ENCODE results near the gene COL6A2. TPM values are rescaled to one million over a fixed set of nuclear protein-coding genes. Genes with fewer than 3 reads are reported as not detected.

The COL6A2 gene
- polyA plus RNA-seq, 1 of the 3 experiments (the other 2 are of a cell fraction), result 108 TPM

GRCh38 chr21:46151989-46152926 is 54.3 kb downstream of the COL6A2 start:
- Histone ChIP-seq H2AFZ (ENCODE audit: low read depth) (no peak overlapping the region), H3K27ac (ENCODE audit: low read depth in 2 of 2, low read length in 1 of 2) (no peak overlapping the region), H3F3A (replicated peaks; ENCODE audit: insufficient read depth) (no peaks in the 10 kb centered on the region), H3K9me3 (no peaks in the 10 kb centered on the region), H3K36me3 (replicated peaks in 1 of 2; ENCODE audit: control insufficient read depth in 1 of 2, insufficient read depth in 2 of 2, low read length in 1 of 2) (no peaks in the 10 kb centered on the region), H3K9me2 (no peaks in the 10 kb centered on the region), H3K9ac (no peak overlapping the region), H3K4me1 (ENCODE audit: control insufficient read depth in 1 of 2, insufficient read depth in 2 of 2, low read depth in 1 of 2, low read length in 1 of 2) (peaks cover 0 to 4% of the 10 kb centered on the region in 2 experiments; a peak in 2 of 4 replicates), H4K20me1 (ENCODE audit: insufficient read depth) (no peaks in the 10 kb centered on the region), H3K4me2 (no peak overlapping the region), H3K27me3 (ENCODE audit: insufficient read depth) (no peaks in the 10 kb centered on the region), H3K79me2 (ENCODE audit: insufficient read depth) (no peaks in the 10 kb centered on the region), H3K4me3 (ENCODE audit: low read depth in 2 of 2, low read length in 1 of 2) (no peak overlapping the region)
- CTCF ChIA-PET, result interaction anchor here (0.8 to 1.8 kb wide), 19 partner anchors 8 to 223 kb away, joined by 3 to 15 read pairs (median 4); partner anchors contain the start of gene MCM3AP
- no peak for DNase-seq
- TF ChIP-seq TCF12 (IDR thresholded peaks at IDR 0.05), result no peak
- no peak for TF ChIP-seq MEF2A (IDR thresholded peaks at IDR 0.05; ENCODE audit: borderline replicate concordance, low read depth)
- no peak for TF ChIP-seq PBX3 (IDR thresholded peaks at IDR 0.05)
- no peak for TF ChIP-seq ELF1 (IDR thresholded peaks at IDR 0.05)
- TF ChIP-seq EP300 (IDR thresholded peaks at IDR 0.05; ENCODE audit: borderline replicate concordance in 1 of 2, low read depth in 1 of 2, low read length in 1 of 2), result no peak
- no peak for TF ChIP-seq USF2 (IDR thresholded peaks at IDR 0.05; ENCODE audit: borderline replicate concordance, low read depth, low read length)
- POLR2A ChIA-PET, result interaction anchor here (0.5 to 1.5 kb wide), 2 partner anchors 9 to 106 kb away, joined by 3 read pairs; no protein-coding TSS in a partner anchor
- WGBS (ENCODE audit: low lambda C conversion rate), result 90% methylated on average over 33 of the region's 45 CpGs

GRCh38 chr21:46152927-46153246 is 55.0 kb downstream of the COL6A2 start:
- no peak overlapping the region for H3K27ac ChIP-seq (ENCODE audit: low read depth in 2 of 2, low read length in 1 of 2)
- no peaks in the 10 kb centered on the region for H3F3A ChIP-seq (replicated peaks; ENCODE audit: insufficient read depth)
- no peaks in the 10 kb centered on the region for H3K27me3 ChIP-seq (ENCODE audit: insufficient read depth)
- no peak for DNase-seq
- no peak overlapping the region for H3K9ac ChIP-seq
- no peaks in the 10 kb centered on the region for H3K79me2 ChIP-seq (ENCODE audit: insufficient read depth)
- no peak overlapping the region for H2AFZ ChIP-seq (ENCODE audit: low read depth)
- no peaks in the 10 kb centered on the region for H3K36me3 ChIP-seq (replicated peaks in 1 of 2; ENCODE audit: control insufficient read depth in 1 of 2, insufficient read depth in 2 of 2, low read length in 1 of 2)
- TF ChIP-seq RCOR1 (IDR thresholded peaks at IDR 0.05; ENCODE audit: low read length) (no peak), TEAD4 (IDR thresholded peaks at IDR 0.05; ENCODE audit: borderline replicate concordance, insufficient read depth) (no peak), NRF1 (IDR thresholded peaks at IDR 0.05; ENCODE audit: low read depth, low read length) (no peak), MXI1 (IDR thresholded peaks at IDR 0.05; ENCODE audit: low read depth, low read length) (no peak), EP300 (IDR thresholded peaks at IDR 0.05; ENCODE audit: borderline replicate concordance in 1 of 2, low read depth in 1 of 2, low read length in 1 of 2) (no peak), EZH2phosphoT487 (IDR thresholded peaks at IDR 0.05; ENCODE audit: borderline replicate concordance, low read depth) (no peak), RXRA (IDR thresholded peaks at IDR 0.05; ENCODE audit: borderline replicate concordance, low read depth) (no peak), IRF3 (IDR thresholded peaks at IDR 0.05; ENCODE audit: low read depth, low read length) (no peak), ELF1 (IDR thresholded peaks at IDR 0.05) (no peak), RFX5 (IDR thresholded peaks at IDR 0.05; ENCODE audit: low read length) (no peak), YY1 (IDR thresholded peaks at IDR 0.05; ENCODE audit: low read depth) (no peak), FOXJ3 (CRISPR knock-in tag; IDR thresholded peaks at IDR 0.05) (no peak), SMC3 (IDR thresholded peaks at IDR 0.05; ENCODE audit: low read depth, low read length) (no peak), RAD21 (IDR thresholded peaks at IDR 0.05; ENCODE audit: low read length) (no peak), USF1 (IDR thresholded peaks at IDR 0.05; ENCODE audit: borderline replicate concordance, low read depth) (no peak)
- ChIA-PET CTCF (interaction anchor here (0.8 to 1.9 kb wide), 22 partner anchors 9 to 487 kb away, joined by 3 to 15 read pairs (median 4); partner anchors contain the start of gene MCM3AP), POLR2A (interaction anchor here (0.5 to 1.5 kb wide), 2 partner anchors 10 to 106 kb away, joined by 3 read pairs; no protein-coding TSS in a partner anchor)
- 30% methylated on average over 2 of the region's 18 CpGs for whole genome bisulfite sequencing (ENCODE audit: low lambda C conversion rate)
- no peak overlapping the region; a peak in 1 of 4 replicates for H3K4me3 ChIP-seq (ENCODE audit: low read depth in 2 of 2, low read length in 1 of 2)
- no peaks in the 10 kb centered on the region for H3K9me2 ChIP-seq
- H3K4me1 ChIP-seq (ENCODE audit: control insufficient read depth in 1 of 2, insufficient read depth in 2 of 2, low read depth in 1 of 2, low read length in 1 of 2), result peaks cover 0 to 4% of the 10 kb centered on the region in 2 experiments; a peak in 2 of 4 replicates
- H3K9me3 ChIP-seq, result no peaks in the 10 kb centered on the region
- no peak overlapping the region for H3K4me2 ChIP-seq
- H4K20me1 ChIP-seq (ENCODE audit: insufficient read depth), result no peaks in the 10 kb centered on the region

All from SK-N-SH (cell line).